DOHH2 (cell line): ENCODE data around the gene SSBP3.
"Not testable (repeated sequence)": the region's sequence is repeated elsewhere in the genome, so short reads cannot be mapped to it uniquely, and the experiment has no call there.

Experiments used
- H3F3A ChIP-seq: fragments of 200-600 bp; sonication (generic), shearing (Covaris generic); 2 replicates; pipeline ENCODE4 v1.6.0; 2016; ENCODE audit warnings: antibody characterized with exemption, mild to moderate bottlenecking; ENCODE audit not compliant: control insufficient read depth, insufficient read depth
- H3K27ac ChIP-seq: fragments of 200-600 bp; sonication (generic); 2 replicates; pipeline ENCODE4 v1.5.1; 2014; ENCODE audit warnings: low read depth, mild to moderate bottlenecking, low read length, moderate library complexity
- H3K27me3 ChIP-seq: fragments of 200-600 bp; sonication (generic); 2 replicates; pipeline ENCODE4 v1.6.1; 2014; ENCODE audit warnings: mild to moderate bottlenecking, low read length, mixed read lengths; ENCODE audit not compliant: control insufficient read depth
- H3K36me3 ChIP-seq: fragments of 200-600 bp; sonication (generic); 2 replicates; pipeline ENCODE4 v1.6.1; 2014; ENCODE audit warnings: mild to moderate bottlenecking, low read length, moderate library complexity, mixed read lengths; ENCODE audit not compliant: control insufficient read depth
- H3K4me1 ChIP-seq: fragments of 200-600 bp; sonication (generic); 2 replicates; pipeline ENCODE4 v1.6.1; 2014; ENCODE audit warnings: mild to moderate bottlenecking, low read length, mixed read lengths; ENCODE audit not compliant: control insufficient read depth
- H3K4me2 ChIP-seq: fragments of 200-600 bp; sonication (generic); 2 replicates; pipeline ENCODE4 v1.6.0; 2014; ENCODE audit warnings: mild to moderate bottlenecking, low read length, moderate library complexity
- H3K4me3 ChIP-seq: fragments of 200-600 bp; sonication (generic); 2 replicates; pipeline ENCODE4 v1.5.1; 2014; ENCODE audit warnings: mild to moderate bottlenecking, low read length, mixed read lengths
- H3K79me2 ChIP-seq: fragments of 200-600 bp; sonication (generic); 2 replicates; pipeline ENCODE4 v1.6.1; 2014; ENCODE audit warnings: mild to moderate bottlenecking, low read length, mixed read lengths; ENCODE audit not compliant: control insufficient read depth
- H3K9me2 ChIP-seq: fragments of 200-600 bp; sonication (generic); replicated peaks from 2 replicates; pipeline ENCODE4 v1.6.1; 2014; ENCODE audit warnings: mild to moderate bottlenecking, low read length, mixed read lengths; ENCODE audit not compliant: control insufficient read depth
- H3K9me3 ChIP-seq: fragments of 200-600 bp; sonication (generic); 2 replicates; pipeline ENCODE4 v1.6.1; 2014; ENCODE audit warnings: antibody characterized with exemption, low read length, mixed read lengths; ENCODE audit not compliant: control insufficient read depth, insufficient read depth
- H4K20me1 ChIP-seq: fragments of 200-600 bp; sonication (generic); 2 replicates; pipeline ENCODE4 v1.6.0; 2014; ENCODE audit warnings: low read depth, mild to moderate bottlenecking, antibody characterized with exemption, low read length, moderate library complexity; ENCODE audit not compliant: control insufficient read depth, insufficient read depth
- CTCF ChIP-seq: fragments of 200-600 bp; sonication (generic); IDR thresholded peaks from one replicate; pipeline ENCODE4 v1.5.1; 2014; ENCODE audit warnings: antibody characterized with exemption, mild to moderate bottlenecking, low read depth, low read length; ENCODE audit not compliant: poor library complexity, severe bottlenecking
- EZH2phosphoT487 ChIP-seq: fragments of 200-600 bp; sonication (generic); IDR thresholded peaks from 2 replicates; pipeline ENCODE4 v1.6.1; 2017; ENCODE audit warnings: borderline replicate concordance, mild to moderate bottlenecking, antibody characterized with exemption, low read length, moderate library complexity, mixed read lengths

SSBP3 gene

GRCh38 chr1:54447081-54447480 is 40.9 kb upstream of the SSBP3 start:
- H3K4me1 ChIP-seq, H3K27me3 ChIP-seq, H3K27ac ChIP-seq, H4K20me1 ChIP-seq, H3K79me2 ChIP-seq, H3K4me3 ChIP-seq, H3K9me2 ChIP-seq, H3K9me3 ChIP-seq, H3K4me2 ChIP-seq, H3F3A ChIP-seq, H3K36me3 ChIP-seq: not testable (repeated sequence)

GRCh38 chr1:54442185-54442584 is 36.0 kb upstream of the SSBP3 start:
- Histone ChIP-seq H3K9me2 (no peaks in the 10 kb centered on the region), H3K79me2 (no peaks in the 10 kb centered on the region), H4K20me1 (no peaks in the 10 kb centered on the region), H3K27me3 (no peaks in the 10 kb centered on the region), H3K4me1 (no peaks in the 10 kb centered on the region), H3K27ac (no peak overlapping the region), H3K4me2 (no peak overlapping the region), H3K36me3 (no peaks in the 10 kb centered on the region), H3K9me3 (no peaks in the 10 kb centered on the region), H3K4me3 (no peak overlapping the region), H3F3A (no peaks in the 10 kb centered on the region)
- no peak for TF ChIP-seq EZH2phosphoT487
- no peak for TF ChIP-seq CTCF

GRCh38 chr1:54439550-54440223 is 33.5 kb upstream of the SSBP3 start:
- Histone ChIP-seq H3F3A (no peaks in the 10 kb centered on the region), H3K9me3 (no peaks in the 10 kb centered on the region), H3K9me2 (no peaks in the 10 kb centered on the region), H3K4me3 (no peak overlapping the region), H3K4me1 (no peaks in the 10 kb centered on the region), H3K27me3 (no peaks in the 10 kb centered on the region), H4K20me1 (no peaks in the 10 kb centered on the region), H3K79me2 (no peaks in the 10 kb centered on the region), H3K36me3 (no peaks in the 10 kb centered on the region), H3K27ac (no peak overlapping the region), H3K4me2 (no peak overlapping the region)
- no peak for TF ChIP-seq CTCF
- no peak for TF ChIP-seq EZH2phosphoT487

- no peaks in the 10 kb centered on the region for H3K36me3 ChIP-seq
- TF ChIP-seq CTCF: no peak
- TF ChIP-seq EZH2phosphoT487: no peak
- H3F3A ChIP-seq: no peaks in the 10 kb centered on the region
Observed at GRCh38 chr1:54437783-54438182, 31.6 kb upstream of the SSBP3 start.

More at GRCh38 chr1:54437783-54438182, 31.6 kb upstream of the SSBP3 start:
- Histone ChIP-seq H3K4me2 (no peak overlapping the region), H3K79me2 (no peaks in the 10 kb centered on the region), H3K9me2 (no peaks in the 10 kb centered on the region), H3K4me3 (no peak overlapping the region), H3K9me3 (no peaks in the 10 kb centered on the region), H3K27ac (no peak overlapping the region), H3K27me3 (no peaks in the 10 kb centered on the region), H3K4me1 (no peaks in the 10 kb centered on the region), H4K20me1 (no peaks in the 10 kb centered on the region)
